NCI-H2196 (cell line): Measurements from ENCODE around the gene TMEM200A.

Source experiments
- DNase-seq: peaks from one replicate; lab custom pipeline; 2025; ENCODE audit not compliant: unreplicated experiment; lab: John Stamatoyannopoulos, UW

TMEM200A gene

DNA sequence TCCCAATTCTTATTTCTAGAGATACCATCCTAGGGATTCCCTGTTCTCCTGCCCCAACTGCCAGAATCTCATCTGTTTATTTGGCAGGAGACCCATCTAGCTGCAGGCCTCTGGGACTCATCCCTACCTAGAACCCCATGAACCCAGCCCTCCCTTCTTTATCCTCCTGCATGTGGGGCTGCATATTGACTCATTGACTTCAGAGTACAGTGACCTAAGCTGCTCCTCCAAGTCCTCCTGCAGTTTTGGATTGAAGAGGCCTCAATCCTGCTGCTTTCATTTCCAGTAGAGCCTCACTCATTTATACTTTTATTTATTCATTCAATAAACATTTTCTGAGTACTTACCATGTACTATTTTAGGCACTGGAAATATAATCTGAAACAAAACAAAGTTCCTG lies 11.6 kb downstream of the TMEM200A start:
- DNase-seq: no peak

DNA sequence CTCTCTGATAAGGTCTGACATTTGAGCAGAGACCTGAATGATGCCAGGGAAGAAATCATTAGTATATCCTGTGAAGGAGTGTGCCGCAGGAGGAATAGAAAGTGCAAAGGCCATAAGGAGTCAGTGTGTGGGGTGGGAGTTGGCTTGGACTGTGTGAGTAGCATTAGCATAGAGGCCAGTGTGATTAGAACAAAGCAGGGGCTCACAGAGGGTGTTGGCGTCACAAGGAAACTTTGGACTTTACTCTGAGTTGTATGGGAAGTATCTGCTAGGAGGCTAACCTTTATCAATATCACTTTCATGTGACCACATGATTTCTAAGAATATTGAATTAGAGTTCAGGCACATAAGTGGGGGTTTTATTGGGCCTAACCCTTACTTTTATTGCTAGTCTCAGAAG lies 12.1 kb downstream of the TMEM200A start:
- DNase-seq: no peak

DNA sequence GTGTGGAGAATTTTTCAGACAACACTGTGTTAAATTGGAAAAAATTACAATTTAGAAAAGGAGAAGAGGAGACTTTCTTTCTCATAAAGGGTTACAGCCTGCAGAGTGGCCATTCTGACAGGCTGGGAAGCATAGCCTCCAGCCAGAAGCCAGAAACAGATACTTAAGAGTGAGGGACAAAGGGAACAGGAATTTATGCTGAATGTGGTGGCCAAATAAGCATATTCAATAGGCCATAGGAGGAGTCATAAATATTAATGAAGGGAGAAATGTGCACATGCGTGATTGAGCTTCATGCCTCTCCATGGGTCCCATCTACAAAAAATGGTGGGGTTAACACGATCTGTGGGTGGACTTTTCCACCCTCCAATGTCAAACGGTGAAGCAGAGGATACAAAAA lies 13.4 kb downstream of the TMEM200A start:
- DNase-seq: no peak

DNA sequence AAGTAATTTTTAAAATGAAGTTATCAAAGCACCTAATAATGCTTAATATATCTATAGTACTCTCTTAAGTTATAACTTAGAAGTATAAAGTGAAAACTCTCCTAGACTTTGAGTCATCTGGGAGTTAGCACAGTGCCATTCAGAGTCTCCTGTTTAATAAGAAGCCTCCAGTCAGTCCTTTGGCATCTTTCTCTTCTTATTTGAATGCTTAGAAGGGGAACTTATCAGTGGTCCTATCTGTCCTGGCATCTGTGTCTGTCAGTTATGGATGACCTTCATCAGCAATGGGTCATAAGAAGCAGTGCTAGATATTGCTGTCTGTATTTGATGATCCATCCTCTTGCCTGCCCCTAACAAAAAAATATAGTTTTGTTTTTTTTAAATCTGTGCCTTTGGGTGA lies 15.2 kb downstream of the TMEM200A start:
- no peak for DNase-seq

DNA sequence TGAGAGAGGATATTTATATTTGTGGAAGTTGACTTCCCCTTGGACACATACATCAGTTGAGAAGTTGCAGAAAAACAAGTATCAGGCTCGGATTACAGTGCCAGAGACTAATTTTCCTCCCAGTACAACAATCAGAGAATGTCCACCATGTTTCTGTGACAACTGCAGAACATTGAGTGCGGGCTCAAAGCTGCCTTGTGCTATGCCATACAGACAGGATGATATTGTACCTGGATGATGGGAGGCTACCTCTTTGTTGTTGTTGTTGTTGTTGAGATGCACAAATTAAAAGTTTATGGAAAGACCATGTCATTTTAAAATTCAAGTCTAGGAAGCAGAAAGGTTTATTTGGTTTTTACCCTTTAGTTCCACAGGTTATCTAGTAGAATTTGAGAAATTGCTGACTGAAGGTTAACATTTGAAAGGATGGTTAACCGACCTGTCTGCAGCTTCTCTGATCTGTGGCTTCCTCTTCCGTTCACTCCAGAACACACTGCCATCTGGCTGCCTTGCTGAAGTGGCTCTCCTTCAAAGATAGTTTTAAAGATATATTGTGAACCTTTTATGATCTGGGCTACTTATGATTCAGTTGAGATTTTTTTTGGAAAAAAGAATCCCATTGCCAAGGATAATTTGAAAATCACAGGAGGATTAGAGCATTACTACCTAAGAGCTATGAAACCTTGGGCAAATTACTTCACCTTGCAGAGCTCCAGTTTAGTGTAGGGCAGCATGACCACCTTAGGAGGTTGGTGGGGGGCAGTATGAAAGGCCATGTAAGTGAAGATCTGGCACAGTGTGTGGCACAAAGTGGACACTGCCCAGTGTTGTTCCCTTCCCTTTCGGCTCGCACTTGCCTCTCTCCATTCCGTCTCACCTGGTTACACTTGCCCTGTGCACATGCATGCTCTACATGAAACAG lies 15.9 kb downstream of the TMEM200A start:
- no peak for DNase-seq

DNA sequence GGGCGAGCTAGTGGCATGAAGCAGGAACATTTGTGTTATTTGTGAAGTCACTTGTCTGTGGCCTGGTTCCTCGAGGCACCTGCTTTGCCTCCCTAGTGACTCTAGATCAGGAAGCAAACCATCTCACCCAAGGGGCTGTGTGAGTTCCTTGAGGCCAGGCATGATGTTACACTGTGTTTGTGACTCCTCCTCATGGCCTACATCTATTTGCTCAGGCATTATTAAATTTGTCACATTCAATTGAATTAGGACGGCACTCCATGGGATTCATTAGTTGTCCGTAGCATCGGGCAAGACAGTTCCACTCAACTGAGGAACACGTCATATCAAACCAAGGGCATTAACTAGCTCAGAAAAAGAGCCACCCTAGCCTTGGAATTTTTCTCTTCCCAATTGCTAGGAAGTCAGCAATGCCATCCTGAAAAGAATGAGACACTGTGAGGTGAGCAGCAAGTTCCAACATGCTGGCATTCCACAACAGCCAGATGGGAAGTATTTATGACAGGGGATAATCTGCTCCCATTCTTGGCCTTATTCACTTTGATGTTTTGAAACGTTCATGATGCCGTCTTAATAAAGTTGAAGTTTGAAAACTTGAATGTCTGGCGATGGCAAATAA lies 17.2 kb downstream of the TMEM200A start:
- no peak for DNase-seq

DNA sequence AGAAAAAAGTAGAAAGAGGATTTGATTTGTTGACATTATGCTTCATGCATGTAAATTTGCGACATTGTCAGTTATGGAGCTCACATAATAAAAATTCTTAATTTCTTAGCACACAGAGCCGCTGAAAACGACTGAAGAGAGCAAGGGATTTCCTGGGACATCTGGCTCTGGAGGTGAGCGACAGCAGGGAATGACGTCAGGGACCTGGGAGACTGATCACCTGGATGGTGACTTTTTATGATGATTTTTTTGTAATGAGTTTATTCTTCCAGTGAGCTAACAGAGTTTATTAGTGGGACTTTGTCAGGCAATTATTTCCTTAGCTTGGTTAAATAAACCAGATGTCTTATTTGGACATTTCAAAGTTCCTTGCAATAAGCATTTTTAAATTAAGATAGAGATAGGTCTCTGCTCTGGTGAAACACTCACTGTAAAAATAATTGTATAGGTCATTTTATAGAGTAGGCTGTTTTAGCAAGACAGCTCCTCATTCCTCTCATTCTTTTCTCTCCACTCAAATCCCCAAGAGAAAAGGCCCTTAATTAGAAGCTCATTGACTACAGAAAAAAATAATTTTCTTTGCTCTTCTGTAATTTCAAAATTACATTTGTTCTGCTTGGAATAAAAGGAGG lies 19.4 kb downstream of the TMEM200A start:
- no peak for DNase-seq

DNA sequence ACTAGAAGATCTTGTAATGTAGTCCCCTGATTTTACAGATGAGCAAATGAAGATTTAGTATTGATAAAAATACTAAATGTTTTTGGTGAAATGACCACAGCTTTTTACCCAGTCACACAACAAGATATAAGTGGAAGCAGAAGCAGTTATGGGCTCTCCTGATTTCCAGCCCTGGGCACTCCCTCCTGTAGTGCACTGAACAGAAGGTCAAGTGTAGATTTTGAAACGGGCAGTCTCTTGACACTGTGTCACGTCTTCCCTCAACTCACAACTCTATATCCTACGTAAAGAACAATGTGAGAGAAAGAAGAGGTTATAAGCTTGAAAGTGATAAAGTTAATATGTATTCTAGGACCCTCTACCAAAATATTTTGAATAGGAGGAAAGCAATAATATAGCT lies 23.3 kb downstream of the TMEM200A start:
- no peak for DNase-seq

DNA sequence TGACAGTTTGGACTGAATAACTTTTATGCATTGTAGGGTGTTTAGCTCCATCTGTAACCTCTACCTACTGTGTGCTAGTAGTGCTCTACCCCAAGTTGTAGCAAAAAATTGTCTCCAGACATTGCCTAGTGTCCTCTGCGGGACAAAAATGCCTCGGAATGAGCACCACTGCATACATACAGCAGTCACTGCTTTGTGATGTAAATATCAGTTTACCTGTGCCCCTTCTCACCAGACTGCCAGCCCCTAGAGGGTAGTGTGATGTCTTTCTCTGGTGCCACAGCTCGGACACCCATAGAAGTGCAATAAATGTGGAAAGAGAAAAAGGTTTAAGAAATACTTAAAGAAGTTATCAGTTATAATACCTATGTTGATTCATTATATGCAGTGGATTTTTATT lies 25.1 kb downstream of the TMEM200A start:
- DNase-seq: no peak

DNA sequence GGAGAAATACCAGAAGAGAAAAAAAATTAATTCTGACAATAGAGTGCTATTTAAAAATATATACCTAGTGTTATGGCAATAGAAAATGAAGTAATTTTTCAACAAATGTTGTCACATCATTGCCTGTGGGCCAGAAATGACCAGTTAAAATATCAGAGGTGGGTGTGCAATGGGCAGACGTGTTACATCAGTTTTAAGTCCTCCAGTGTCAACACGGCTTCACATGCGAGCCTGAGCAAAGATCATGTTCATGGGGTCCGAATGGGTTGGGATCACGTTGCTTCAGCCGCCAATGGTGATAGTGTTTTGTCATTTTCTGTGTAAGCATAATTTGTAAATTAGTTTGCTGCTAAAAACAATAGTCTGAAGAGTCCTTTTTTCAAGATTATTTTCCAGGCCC lies 27.5 kb downstream of the TMEM200A start:
- DNase-seq: no peak

DNA sequence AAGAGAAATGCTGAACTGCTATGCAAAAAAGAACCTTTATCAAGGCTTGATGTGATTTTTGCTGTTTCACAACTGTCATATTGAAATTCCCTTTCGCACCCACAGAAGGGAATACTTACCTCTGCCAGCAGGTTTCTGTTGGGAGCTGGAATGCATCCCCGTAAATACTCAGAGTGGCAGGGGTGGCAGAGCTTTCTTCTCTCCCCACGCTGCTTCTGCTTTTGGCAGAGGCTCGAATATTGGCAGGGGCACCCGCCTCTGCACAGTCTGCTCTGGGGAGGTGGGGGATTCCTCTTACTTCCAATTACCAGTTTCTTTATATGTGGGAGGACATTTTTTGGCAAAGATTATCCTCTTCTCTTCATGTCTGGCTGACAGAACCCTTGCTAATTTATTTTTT lies 28.4 kb downstream of the TMEM200A start:
- no peak for DNase-seq

DNA sequence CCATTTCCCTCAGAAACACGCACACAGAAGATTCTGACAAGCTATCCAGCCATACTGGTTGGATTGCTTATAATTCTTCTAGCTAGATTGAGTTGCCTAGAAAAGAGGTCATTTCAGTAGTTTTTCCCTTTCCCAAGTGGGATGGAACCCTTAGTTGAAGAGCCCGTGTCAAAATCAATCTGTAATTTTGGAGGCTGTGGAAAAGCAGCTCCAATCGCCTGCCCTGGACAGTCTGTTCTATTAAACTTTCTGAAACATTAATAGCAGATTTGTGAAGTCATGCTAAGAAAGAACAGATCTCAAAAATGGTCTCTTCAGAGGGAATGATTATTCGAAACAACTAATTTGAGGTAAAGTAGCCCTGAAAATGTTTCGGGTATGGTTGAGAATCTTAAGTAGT lies 29.3 kb downstream of the TMEM200A start:
- DNase-seq: no peak

DNA sequence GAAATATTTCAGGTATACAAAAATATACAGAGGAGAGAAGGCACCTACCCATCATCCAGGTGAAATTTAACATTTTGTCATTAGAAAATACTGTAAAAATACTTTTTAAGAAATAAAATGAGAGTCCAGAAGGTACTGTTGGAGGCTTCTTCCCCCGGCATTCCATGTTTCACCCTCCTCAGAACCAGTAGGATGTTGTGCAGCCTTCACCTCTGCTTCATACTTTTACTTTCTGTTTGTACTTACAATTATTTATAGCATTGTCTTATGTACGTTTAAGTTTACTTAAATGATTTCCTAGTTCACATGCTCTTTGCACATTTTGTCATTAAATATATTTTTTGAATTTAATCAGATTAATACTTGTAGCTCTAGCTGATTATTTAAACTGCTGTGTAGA lies 30.9 kb downstream of the TMEM200A start:
- DNase-seq: no peak

DNA sequence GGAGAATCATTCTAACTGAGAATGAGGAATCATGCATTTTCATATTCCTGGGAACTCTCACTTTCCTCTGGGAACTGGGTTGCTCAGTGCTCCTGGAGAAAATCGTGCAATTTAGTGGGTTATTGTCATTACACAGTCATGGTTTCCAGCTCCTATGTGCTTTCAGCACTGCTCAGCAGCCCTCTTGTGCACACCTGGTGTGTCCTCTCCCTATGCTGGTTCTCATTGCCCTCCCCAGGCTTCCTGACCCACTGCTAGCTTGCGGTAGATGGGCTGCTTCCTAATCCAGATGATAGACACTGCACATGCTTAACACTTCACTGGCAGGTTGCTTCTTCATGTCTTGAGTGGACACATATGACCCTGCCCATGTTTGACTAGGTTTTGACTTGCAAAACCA lies 39.7 kb downstream of the TMEM200A start:
- DNase-seq: no peak

DNA sequence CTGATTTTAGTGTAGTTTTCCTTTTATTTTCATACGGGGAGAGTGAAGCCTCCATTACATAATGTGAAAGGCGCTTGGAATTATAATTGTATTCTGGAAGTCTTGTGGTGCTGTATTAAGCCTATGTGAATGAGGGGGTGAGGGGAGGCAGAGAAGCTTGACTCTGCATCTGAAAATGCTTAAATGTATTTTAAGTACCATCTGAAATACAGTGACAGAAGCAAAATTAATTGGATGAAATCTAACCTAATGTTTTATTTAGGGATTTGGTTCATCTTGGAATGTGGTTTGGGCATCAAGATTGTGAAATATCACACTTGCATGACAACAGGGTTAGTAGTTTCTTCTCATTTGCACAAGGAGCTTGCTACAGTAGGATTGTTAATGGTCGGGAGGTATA lies 41.2 kb downstream of the TMEM200A start:
- no peak for DNase-seq

DNA sequence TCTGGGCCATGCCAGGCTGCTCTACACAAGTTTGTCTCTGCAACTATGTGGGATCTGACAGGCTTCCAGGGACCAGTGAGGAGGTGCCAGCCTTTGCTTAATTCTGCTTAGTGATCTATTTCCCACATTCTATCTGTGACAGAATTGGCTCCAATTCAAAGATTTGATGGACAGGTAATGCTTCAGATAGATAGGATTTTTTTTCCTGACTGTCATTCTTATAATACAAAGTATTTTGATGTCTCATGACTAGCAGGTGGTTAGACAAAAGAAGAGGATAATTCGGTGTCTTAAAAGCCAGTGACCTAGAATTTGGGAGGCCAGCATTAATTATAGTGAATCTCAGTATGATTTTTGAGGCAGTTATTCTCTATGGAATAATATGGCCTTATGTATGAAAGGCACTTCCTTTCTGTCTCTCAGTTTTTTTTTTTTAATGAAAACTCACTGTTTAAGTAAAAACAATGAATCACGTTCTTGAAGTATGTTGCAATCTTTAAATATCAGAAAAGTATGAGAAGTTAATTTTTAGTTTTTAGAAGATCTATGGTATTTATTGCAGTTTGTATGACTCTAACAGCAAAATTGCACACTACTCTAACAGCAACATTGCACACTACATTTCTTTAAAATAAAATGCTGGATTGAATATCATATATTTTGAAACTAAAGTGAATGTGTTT lies 43.7 kb downstream of the TMEM200A start:
- no peak for DNase-seq

DNA sequence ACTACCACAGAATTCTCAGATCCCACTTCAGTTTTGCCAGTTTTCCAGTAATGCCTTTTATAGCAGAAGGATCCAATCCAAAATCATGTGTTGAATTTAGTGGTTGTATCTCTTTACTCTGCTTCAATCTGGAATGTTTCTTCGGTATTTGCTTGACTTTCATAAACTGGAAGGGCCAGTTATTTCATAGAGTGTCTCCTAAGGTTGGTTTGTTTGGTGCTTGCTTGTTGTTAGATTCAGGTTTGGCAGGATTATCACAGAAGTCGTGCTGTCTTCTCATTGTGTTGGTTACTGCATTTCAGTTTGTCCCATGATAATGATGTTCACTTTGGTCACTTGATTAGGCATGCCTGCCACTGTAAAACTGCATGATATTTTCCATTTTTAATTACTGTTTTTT lies 45.7 kb downstream of the TMEM200A start:
- DNase-seq: no peak

DNA sequence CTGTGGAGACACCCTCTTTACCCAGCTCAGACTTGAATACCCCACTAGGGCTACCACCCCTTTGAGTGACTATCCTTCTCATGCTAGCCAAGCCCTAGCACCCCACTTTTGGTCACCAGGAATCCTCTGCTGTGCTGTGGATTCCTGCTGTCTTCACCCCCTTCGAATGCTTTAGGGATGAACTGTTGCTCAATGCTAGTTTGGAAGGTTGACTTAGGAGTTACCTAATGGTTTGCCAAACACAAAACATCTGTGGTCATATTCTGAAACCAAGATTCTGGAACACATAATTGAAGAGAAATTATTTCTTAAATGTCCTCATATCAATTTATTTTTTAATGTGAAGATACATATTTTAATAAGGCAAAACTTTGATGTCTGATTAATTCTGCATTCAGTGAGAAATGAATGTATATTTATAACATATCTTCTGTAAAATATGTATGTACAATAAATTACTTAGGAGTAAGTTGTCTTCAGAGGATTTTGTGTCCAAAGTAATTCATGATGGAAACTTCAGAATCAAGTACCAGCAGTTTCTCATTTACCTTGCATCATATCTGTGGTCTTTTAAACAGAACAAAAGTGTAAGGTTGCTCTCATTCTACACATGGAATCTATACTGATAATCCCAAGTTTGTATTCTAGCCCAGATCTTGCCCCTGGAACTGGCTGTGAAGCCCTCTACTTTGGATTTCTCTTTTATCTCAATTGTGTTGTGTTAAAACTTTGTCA lies 46.9 kb downstream of the TMEM200A start:
- DNase-seq: no peak

DNA sequence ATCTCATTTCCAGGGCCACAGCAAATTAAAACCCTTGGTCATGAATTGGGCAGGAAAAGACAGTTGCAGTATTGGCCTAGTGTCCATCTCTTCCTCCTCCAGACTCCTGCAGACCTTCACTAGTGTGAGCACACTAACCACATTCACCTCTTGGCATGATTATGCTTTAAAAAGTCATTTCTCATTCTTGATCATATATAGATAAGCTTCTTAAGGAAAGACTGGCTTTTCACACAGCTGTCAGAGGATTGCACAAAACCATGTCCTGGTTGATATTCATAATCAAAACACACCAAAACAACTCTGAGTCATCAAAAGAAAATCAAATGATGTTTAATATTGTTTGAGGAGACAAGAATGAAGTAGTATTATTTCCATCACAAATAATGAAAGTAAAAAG lies 52.1 kb downstream of the TMEM200A start:
- no peak for DNase-seq

DNA sequence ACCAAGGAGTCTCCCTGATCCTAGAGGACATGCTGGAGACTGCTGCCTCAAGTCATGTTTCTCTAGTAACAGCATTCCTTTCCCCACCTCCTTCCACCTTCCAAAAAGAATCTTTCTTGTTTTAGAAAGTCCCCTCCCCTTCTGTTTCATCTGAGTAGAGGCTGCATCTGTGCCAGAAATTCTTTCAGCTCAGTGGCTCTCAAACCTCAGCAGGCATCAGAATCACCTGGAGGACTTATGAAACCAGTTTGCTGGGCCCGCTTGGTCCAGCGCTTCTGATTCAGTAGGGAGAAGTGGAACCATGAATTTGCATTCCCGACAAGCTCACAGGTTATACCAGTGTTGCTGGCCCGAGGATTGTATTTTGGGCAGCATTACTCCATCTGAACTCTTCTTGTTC lies 55.1 kb downstream of the TMEM200A start:
- DNase-seq: no peak

DNA sequence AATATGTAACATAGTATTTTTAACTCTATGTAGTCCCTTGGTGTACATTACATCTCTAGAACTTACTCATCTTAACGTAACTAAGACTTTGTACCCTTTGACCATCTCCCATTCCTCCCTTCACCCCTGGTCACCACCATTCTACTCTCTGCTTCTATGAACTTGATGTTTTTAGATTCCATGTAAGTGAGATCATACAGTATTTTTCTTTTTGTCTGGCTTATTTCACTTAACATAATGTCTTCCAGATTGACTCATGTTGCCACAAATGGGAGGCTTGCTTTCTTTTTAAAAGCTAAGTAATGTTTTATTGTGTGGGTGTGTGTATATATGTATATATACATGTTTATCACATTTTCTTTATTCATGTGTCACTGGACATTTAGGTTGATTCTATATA lies 55.8 kb downstream of the TMEM200A start:
- no peak for DNase-seq
